GM21526 (cell line): ENCODE results near the gene MIF4GD.
A peak's percentile ranks its signal among the peaks of the same experiment; 100 is the strongest.
"Not testable (repeated sequence)": the region's sequence is repeated elsewhere in the genome, so short reads cannot be mapped to it uniquely, and the experiment has no call there.

Experiments used
- ATAC-seq: cut with Tn5 transposase; IDR thresholded peaks from one replicate; pipeline ENCODE4 v1.9.1; 2021; ENCODE audit warnings: moderate library complexity; ENCODE audit not compliant: unreplicated experiment, low FRiP score

The MIF4GD gene, protein sequence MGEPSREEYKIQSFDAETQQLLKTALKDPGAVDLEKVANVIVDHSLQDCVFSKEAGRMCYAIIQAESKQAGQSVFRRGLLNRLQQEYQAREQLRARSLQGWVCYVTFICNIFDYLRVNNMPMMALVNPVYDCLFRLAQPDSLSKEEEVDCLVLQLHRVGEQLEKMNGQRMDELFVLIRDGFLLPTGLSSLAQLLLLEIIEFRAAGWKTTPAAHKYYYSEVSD

DNA sequence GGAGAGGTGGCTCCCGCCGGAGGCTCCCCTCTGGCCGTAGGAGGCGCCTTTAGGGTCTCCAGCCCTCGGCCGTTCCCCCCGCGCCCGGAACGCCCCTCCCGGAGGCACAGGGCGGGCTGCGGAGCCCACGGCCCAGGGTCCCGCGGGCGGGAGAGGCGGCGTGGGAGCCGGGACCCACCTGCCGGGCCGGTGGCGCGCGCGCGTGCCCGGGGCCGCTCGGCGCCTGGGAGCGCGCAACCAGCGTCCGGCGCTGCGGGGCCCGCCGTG lies at the start of gene MIF4GD:
Gene MIF4GD (minus strand): TSS at position 266 of the 267 bp plus-strand sequence. CDS start 1,036 bp downstream, outside the sequence.
- no peak for ATAC-seq

DNA sequence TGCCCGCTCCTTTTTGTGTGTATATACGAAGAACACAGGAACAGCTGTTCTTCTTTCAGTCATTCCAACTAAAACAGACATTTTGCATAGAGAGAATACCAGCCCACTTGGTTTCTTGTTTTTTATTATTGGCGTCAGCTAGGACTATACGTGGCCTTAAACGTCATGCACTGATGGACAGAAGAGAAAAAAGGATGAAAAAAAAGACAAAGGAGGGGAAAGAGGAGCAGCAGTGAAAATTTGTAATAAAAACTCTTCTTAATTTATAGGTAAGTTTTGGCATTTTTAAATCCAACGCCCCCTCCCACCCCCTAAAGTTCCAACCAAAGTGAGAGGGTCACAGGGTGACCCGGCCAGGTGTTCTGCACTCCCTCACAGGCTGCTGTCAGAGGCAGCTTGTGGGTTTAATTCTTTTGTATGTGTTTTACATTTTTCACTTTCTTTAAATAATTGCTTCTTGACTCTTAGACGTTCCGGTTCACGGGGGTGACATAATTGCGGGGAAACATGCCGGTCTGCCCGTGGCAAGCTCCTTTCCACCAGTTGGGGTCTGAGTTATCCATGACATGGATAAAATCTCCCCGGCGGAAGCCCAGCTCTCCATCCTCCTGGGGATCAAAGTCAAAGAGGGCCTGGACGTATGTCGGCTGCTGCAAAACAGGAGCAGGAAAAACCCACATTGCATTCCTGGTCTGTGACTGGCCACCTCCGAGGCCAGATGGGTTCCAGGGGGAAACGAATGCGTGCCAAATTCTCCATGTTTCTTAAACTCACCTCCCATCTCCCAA lies 49.1 kb upstream of the MIF4GD start:
- ATAC-seq: peak; percentile 45

DNA sequence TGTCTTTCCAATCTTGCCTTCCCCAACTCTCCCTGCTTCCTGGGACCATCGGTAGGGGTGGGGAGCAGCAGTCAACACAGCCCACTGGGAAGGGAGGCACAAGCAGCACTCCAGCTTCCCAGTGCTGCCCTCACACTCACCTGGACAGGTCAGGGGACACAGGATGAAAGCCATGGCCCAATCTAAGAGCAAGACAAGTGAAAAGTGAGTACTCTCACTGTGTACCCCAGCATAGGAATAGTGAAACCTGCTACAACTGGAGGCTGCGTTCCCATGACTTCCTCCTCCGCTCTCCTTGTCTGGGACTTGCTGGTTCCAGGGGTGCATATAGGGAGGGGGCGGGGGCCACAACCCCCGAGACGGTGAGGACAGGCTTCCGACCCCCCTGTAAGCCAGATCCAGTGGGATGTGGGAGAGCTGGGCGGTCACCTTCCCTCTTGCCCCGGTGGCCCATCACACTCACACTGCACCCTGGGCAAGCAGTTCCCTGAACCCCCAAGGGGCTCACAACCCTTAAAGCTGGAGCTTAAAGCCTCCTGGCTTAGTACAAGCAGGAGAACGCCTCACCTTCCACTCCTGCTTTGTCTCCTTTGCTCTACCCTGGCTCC lies 47.7 kb upstream of the MIF4GD start:
- ATAC-seq: no peak

DNA sequence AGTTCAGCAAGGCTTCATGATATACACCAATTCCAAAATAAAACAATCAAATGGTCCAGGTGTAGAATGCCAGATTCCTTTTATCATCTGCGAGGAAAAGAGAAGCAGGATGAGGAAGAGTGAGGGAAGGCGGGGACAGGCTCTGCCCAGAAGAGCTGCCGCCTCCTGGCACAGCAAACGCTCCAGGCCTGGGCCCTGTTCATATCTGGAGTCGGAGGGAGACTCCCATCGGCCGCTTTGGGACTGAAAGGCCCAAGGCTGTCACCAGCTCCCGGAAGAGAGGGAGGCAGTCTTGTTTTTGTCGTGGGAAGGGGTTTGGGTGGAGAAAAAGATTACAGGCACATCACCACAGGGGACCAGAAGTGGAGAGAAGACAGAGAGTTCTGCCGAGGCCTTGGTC lies 47.2 kb upstream of the MIF4GD start:
- ATAC-seq: no peak

DNA sequence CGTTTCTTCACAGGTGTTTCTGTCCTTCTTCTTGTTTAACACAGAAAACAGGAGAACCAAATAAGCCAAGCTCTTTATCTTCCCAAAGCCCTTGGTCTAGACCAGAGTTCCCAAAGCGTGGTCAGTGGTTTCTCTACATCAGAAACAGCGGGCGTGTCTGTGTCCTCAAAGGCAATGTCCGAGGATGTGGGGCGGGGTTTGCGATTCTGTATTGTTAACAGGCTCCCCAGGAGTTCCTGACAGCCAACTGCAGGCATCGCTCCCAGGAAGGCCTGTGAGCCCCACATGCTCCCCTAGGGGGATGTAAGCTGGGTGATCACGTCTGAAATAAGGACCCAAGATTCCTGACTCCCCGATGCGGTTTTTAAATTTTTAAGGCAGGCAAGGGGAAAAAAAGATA lies 46.6 kb upstream of the MIF4GD start:
- no peak for ATAC-seq

DNA sequence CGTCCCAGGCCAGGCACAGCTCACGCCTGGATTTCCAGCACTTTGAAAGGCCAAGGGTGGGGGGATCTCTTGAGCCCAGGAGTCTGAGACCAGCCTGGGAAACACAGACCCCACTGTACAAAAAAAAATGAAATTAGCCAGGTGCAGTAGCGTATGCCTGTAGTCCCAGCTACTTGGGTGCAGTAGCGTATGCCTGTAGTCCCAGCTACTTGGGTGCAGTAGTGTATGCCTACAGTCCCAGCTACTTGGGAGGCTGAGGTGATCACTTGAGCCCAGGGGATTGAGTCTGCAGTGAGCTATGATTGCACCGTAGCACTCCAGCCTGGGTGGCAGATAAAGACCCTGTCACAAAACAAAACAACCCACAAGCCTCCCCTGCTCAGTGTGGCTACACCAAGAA lies 45.2 kb upstream of the MIF4GD start:
- ATAC-seq: no peak

DNA sequence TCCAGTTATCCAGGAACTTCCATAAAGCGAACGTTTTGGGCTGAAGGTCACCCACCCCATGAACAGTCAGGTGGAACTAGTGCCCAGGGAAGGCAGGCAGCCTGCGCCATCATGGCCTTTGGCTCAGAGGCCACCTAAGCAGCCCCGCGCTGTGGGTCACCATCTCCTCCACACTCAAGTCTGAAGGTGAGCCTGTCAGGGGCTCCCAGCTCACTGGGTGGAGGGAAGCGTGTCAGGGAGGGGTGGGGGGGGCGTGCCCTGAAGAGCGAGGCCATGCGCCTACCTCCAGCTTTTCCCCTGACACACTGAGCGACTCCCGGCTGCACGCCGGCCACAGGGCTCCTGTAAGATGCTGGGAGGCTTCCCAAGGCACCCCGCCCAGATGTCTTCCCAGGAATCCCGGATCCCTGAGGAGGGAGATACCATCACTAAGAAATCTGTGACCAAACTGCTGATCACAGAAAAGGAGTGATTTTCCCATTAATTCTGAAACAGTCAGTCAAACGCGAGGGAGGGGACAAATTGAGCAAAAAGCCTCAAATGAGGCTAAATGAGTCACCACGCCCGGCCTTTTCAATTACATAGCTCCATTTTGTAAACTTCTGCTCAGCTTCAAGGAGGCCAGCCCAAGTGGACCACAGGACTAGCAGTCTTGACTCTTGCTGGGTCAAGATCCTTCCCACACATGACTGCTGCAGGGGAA lies 44.7 kb upstream of the MIF4GD start:
- ATAC-seq: no peak

DNA sequence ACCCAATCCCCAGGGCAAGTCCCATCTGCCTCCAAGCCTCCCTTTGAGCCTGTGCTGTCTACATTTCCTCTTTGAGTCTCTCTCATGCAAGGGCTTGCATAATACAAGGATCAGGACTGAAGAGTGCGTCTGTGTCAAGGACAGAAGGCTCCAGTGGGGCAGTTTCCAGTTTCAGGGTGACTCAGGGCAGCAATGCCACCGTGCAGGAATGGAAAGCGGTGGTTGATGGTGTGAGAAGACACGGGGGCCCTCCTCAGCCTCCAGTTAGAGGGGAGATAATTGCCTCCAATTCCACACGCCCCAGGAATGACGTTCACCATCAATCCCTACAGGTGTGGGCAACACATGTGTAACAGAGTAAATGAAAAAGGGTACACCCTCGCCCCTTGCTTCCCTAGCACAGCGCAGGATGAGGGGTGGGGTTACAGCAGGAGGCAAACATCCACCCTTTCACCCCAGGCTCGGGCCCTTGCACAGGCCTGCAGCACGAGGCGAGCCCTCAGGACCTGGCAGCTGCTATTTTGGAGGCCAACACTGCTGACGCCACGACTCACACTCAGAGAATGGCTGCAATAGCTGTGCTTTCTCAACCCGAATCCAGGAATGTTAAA lies 43.0 kb upstream of the MIF4GD start:
- ATAC-seq: no peak

DNA sequence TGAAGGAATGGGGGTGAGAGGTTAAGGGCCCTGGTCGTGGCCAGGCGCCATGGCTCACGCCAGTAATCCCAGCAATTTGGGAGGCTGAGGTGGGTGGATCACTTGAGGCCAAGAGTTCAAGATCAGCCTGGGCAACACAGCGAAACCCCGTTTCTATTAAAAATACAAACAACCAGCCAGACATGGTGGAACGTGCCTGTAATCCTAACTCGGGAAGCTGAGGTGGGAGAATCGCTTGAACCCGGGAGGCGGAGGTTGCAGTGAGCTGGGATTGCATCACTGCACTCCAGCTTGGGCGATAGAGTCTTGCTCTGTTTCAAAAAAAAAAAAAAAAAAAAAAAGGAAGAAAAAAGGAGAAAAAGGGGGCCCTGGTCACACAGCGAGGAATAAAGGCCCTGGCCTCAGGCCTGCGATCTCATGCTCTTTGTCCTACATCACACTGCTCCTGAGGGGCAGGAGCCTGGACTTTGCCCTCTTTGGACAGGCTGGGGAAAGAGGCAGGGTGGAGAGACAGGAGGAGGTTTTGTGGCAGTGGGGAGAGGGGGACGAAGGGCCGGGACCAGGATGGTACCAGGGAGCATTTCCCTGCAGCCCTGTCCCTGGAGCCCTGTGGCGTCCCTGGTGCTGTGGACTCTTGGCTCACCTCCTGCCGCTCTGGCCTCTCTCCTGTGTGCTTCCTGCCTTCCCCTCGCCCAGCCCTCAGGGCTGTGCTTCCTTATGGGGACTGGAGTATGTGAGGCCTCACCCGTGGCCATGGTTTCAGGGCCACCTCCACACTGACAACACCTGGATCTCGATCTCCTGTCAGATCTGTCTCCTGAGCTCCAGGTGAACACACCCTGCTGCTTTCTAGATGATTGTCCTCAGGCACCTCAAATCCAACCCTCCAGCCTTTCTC lies 38.0 kb upstream of the MIF4GD start:
- no peak for ATAC-seq

DNA sequence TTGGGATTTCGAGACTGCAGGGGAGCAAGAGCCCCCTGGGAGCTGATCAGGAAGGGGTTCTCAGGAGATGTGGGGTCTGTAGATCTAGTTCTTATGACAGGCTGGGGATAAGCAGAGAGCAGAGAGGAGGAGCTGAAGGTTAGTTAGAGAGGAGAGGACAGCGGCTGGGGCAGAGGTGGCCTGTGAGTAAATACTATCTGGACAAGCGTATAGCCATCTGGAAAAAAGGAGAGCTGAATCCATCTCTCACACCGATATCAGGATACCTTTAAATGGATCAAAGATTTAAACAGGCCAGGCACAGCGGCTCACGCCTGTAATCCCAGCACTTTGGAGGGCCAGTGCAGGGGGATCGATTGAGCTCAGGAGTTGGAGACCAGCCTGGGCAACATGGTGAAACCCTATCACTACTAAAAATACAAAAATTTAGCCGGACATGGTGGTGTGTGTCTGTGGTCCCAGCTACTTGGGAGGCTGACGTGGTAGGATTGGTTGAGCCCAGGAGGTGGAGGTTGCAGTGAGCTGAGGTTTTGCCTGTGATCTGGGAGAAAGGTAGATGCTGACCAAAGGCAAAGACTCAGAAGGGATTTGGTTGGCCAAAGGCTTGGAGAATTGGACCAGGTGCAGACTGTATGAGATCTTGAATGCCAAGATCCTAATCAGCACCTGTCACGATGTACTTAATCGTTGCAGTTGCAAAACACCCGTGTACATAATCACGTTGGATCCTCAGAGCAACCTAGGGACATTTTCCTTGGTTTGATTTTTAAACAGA lies 37.1 kb upstream of the MIF4GD start:
- ATAC-seq: no peak

DNA sequence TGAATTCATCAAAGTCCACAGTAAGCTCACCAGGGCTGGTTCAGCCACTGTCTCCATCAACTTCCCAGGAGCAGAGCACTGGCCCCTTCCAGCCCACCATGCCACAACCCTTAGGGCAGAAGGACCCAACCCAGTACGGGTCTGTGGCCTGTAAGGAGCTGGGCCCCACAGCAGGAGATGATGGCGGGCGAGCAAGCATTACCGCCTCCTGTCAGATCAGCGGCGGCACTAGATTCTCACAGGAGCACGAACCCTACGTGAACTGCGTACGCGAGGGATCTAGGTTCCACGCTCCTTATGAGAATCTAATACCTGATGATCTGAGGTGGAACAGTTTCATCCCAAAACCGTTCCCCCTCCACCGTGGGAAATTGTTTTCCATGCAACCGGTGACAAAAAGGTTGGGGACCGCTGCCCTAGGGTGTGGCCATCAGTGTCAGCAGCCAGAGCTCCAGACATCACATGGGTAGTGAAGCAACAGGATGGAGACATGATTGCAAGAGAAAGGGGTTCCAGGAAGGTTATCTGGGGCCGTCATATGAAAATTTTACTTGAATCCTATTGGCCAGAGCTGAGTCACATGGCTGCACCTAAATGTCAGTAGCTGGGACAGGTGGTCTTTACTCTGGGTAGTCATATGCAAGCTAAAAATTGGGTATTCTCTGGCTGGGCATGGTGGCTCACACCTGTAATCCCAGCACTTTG lies 30.6 kb upstream of the MIF4GD start:
- no peak for ATAC-seq

DNA sequence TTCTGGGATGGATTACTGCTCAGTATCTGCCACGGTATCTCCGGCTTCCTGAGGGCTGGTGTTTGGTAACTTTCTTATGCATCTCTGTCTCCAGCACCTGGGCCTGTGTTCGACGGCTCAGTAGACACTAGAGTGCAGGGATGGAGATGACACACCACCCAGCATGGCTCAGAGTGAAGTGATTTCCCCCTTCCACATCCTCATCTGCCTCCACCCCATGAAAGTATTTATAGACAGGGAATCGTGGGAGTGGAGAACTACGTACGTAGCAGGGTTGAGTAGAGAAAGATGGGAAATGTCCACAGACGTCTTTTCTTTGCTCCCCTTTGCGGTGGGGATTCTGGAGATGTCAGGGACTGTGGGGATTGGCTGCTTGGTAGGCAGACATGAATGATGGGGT lies 30.0 kb upstream of the MIF4GD start:
- ATAC-seq: no peak

DNA sequence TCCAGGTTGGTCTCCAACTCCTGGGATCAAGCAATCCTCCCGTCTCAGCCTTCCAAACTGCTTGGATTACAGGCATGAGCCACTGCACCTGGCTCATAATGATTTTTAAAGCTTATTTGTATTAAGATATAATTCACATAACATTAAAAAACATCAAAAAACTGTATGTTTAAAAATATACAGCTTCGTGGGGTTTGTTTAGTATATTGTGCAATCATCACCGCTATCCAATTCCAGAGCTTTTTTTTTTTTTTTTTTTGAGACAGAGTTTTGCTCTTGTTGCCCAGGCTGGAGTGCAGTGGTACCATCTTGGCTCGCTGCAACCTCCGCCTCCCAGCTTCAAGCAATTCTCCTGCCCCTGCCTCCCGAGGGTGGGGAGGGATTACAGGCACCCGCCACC lies 29.2 kb upstream of the MIF4GD start:
- no peak for ATAC-seq

DNA sequence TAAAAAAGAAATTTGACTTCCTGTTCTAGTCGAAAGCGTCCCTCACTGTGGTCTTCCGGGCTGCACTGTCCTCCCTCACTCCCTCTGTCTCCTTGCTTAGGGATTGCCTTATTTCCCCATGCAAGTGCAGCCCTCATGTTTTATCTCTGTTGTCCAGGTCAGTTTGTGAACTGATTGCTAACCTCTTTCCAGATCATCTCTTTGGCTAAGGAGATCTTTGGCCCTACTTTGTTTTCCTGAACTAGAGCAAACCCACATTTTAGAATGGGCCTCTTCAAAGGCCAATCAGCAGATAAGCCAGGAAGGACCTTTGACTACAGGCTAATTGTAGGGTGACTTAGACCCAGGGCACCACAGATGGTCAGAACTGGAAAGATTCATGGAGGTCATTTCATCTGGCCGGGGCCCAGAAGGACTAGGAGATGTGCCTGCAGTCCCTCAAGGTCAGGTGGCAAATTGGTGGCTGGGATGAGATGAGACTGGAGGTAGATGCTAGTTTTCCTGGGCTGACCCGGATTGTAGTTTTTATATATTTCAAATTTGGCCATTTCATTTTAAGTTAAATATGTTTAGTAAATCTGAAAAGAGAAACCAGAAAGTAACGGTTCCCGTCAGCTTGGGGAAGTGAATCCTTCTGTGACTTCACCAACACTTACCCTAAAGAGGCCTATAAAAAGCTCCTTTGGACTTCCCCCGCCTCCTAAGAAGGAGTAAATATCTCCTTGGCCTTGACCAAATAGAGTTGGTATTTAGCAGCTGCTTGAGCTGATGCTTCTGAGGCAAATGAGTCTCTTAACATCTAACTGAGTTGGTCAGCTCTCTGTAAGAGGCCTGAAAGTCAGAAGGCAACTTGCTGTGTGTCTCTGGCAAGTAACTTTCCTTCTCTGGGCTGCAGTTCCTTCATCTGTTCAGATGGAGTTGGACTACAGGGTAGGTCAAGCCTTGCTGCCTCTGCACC lies 24.4 kb upstream of the MIF4GD start:
- peak; percentile 59 for ATAC-seq

DNA sequence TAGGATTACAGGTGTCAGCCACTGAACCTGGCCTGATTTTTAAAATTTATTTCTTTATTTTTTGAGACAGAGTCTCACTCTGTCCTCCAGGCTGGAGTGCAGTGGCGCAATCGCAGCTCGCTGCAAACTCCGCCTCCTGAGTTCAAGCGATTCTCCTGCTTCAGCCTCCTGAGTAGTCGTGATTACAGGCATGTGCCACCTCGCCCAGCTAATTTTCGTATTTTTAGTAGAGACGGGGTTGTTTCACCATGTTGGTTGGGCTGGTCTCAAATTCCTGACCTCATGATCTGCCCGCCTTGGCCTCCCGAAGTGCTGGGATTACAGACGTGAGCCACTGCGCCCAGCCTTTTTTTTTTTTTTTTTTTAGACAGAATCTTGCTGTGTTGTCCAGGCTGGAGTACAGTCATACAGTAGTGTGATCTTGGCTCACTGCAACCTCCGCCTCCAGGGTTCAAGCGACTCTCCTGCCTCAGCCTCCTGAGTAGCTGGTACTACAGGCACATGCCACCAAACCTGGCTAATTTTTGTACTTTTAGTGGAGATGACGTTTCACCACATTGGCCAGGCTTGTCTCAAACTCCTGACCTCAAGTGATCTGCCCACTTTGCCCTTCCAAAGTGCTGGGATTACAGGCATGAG lies 21.9 kb upstream of the MIF4GD start:
- ATAC-seq: not testable (repeated sequence)

DNA sequence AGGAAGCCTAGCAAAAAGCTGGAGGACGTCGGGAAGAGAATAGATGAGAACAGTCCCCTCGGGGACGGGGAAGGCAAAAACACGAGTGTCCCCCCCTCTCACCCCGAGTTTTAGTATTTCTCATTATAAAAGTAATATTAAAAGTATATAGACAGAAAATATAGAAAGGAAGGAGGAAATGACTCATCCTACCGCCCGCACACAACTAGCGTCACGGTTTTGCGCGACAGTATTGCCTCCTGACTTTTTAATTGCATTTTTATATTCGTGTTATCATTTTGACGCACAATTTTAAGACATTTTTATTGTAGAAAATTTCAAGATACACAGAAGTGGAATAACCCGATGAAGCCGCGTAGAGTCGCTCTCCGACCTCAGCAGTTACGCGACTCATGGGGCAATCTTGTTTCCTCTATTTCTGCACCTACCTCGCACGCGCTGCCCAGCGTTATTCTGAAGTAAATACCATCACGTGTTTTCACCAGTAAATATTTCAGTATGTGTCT lies 18.9 kb upstream of the MIF4GD start:
- peak; percentile 23 for ATAC-seq
